NCI-H1694 (cell line): Measurements from ENCODE around the gene EXD2.
"Not testable (repeated sequence)": the region's sequence is repeated elsewhere in the genome, so short reads cannot be mapped to it uniquely, and the experiment has no call there.

Source experiments
- DNase-seq: peaks from one replicate; lab custom pipeline; 2025; lab: John Stamatoyannopoulos, UW

The EXD2 gene, protein sequence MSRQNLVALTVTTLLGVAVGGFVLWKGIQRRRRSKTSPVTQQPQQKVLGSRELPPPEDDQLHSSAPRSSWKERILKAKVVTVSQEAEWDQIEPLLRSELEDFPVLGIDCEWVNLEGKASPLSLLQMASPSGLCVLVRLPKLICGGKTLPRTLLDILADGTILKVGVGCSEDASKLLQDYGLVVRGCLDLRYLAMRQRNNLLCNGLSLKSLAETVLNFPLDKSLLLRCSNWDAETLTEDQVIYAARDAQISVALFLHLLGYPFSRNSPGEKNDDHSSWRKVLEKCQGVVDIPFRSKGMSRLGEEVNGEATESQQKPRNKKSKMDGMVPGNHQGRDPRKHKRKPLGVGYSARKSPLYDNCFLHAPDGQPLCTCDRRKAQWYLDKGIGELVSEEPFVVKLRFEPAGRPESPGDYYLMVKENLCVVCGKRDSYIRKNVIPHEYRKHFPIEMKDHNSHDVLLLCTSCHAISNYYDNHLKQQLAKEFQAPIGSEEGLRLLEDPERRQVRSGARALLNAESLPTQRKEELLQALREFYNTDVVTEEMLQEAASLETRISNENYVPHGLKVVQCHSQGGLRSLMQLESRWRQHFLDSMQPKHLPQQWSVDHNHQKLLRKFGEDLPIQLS

DNA sequence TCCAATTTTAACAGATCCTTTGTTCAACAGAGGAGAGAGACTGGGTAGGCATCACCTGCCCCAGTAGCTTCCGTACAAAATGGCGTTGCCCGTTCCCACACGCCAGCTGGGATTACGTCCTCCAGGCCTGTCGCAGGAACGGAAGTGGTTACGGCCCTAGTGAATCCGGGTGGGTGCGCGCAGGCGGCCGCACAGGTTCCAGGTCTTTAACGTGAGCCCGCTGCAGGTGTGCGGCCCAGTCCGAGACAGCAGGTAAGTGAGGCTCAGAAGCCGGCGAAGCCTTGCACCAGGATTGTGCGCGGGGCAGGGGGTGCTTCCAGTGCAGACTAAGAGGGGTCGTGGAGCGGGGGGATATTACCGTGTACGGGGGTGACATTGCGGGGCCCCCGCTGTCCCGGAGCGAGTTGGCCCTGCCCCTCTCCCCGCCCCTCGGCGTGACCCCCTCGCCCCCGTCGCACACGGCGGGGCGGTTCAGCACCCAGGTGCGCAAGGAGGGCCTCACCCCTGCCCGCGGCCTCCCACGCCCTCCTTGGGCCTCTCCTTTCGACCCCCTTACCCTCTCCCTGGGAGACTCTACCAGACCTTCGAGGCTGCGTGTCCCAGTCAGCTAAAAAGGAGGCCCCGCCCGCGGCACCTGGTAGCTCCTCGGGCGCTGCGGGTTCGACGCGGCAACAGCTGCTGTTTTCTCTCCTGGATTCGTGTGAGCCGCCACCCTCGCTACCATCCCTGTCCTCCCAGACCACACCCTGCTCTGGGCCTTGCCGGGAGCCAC, at the start of gene EXD2:
TSS of gene EXD2 (plus strand) at position 159 of the 772 bp plus-strand sequence. CDS start 17,973 bp downstream, outside the sequence.
- peak; percentile 94 for DNase-seq

DNA sequence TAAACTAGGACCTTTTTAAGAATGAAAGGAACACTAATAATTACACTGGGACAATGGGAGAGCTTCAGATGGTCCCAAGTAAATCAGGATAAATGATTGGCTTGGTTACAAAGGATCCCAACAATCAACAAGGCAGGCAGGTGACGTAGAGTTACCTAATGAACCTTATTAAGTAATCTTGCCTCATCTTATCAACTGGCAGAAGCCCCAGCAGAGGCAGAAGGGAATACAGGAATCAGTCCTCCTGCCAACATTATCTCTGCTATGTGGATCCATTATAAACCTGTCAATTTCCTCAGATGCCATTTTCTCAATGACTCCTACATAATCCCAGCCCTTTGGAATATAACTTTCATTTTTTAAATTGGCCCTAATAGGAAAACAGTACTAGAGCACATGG, 49.7 kb upstream of the EXD2 start:
- no peak for DNase-seq

DNA sequence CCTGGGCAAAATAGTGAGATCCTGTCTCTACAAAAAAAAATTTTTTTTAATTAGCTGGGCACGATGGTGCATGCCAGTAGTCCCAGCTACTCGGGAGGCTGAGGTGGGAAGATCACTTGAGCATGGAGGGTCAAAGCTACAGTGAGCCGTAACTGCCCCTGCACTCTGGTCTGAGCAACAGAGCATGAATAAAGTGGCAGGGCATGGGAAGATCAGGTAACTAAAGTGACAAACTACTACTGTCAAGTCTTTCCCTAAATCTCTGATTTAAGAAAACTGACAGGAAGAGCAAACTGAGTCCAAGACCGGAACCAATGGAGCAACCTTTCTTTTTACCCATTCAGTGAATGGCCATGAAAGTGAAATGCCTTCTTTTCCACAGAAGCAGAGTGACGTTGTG, 49.2 kb upstream of the EXD2 start:
- no peak for DNase-seq

DNA sequence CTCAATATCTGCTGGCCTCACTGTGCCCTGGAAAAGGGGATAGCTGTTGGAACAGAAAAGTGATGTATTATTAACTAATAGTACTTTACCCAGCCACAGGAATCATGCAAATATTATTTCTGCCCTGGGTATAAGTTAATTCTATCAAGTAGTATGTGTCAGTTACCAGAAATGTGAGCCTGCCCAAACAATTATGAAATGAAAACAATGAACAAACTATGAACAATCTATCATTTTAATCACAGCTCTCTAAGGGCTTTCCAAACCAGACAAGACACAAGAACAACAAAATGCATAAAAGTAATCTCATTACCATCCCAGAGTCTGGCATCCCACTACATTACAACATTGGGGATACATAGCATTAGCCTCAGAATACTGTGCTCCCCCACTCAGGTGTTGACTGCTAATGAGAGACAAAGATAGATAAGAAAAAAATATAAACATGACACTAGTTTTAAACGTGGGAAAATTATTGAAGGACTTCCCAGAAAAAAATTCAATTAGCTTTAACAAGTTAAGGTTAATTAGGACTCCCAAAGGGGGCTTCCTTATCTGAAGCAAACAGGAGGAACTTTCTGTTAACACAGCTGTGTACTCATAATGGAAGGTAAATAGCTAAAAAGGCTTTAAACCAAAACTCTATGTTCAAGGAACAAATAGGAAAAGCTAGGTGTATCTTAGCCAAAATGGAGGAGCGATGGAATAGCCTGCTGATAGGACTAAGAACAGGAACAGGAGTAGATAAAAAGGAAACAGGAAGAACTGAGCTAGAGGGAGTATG, 41.6 kb upstream of the EXD2 start:
- no peak for DNase-seq

DNA sequence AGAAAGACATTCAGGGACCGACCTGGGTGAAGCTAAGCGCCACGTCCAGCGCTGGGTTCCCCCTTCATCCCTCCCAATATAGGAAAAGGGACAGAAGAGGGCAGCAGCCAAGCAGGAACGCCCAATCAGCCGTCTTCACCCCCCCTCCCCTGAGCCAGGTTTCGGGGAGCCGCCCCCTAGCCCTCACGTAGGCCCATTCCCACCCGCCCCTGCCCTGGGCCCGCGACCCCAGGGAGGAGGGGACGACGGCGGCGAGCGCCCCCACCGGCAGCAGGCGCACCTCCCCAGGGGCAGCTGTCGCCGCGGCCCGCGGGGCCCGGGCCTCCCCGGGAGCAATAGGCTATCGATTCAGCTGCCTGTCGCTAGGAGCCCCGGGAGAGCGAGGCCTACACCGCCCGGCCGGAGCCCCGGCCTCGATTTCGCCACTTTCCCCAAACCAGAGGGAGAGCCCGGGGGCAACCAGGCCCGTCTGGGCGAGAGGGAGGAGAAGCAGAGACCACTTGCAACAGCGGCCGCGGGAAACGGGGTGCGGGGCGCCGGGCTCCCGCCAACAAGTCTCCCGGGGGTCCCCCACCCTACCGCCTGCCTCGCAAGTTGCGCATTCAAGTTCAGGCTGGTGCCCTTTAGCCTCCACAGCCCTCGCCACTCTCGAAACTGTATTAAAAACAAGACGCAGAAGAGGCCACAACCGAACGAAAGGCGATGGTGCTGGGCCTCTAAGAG, 39.7 kb upstream of the EXD2 start:
- DNase-seq = peak; percentile 59

DNA sequence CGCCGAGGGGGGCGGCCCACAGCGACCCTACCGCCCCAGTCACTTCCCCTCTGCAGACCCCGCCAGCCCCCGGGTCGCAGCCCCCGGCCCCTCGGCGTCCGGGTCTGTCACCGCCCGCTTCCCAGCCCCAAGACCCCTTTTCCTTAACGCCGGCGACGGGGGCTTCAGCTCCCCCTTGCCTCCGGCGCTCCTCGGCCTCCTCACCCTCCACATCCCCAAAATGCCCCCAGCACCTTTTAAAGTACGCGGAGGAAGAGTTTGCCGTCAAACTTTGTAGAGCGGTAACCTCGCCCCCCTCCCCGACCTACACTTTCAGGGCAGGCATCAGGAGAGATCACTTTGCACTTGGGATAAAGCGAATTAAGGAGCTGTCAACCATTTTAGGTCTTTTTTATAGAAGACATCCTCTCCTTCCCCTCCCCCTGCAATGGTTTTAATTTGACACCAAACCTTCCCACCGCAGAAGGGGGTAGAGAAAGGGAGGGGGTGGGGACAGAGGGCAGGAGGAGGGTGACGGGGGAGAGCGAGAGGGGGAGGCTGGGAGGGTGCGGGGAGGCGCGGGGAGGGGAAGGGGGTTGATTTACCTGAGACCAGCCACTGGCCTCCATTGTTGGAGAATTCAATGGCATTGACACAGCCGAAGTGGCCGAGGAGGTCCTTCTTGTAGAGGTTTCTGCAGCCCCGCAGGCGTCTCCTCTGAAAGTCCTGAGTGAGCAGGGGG, 39.0 kb upstream of the EXD2 start:
- DNase-seq = peak; percentile 34

DNA sequence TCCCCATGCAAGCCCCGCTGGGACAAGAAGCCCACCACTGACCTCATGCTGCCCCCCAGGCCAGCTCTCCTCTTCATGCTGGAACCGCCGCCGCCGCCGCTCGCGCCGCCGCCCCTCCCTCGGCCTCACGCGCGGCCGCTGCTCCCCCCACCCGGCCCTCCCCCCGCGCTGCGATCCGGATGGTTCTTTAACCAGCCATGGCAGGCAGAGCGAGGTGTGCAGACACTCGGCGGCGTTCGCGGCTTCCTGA, 38.5 kb upstream of the EXD2 start, which contains the start of gene DCAF5:
TSS of gene DCAF5 (minus strand) at position 218 of the 250 bp plus-strand sequence. CDS start at position 77, 141 bp downstream.
- DNase-seq = peak; percentile 89

DNA sequence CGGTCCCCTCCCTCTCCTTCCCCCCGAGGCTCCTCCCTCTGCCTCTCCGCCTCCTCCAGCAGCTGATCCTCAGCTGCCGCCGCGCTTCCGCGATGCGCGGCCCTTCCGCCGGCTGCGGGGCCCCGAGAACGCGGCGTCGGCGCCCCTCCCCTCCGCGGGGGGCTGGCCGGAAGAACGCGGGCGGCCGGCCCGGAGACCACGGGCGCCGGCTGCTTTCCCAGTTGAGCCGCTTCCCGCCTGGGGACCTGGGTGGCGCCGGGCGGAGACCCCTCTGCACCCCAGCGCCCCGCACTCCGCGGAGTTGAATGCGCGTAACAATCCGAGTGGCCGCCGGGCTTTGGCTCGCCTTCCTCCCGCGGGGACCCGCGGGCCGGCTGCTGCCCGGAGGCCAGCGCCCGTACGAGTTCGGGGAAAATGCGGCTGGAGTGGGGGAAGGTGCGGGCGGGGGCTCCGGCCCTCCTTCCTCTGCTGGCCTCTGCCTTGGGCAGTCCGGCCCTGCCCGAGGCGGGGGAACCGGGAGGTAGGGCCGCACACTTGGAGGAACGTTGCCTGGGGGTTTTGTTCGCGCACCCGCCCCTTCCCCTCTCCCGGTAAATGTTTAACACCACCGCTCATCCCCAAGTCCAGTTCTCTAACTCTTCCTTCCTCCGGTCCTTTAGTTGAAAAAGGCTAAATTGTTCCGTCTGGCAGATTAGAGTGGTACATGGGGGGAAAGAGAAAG, 38.0 kb upstream of the EXD2 start:
- no peak for DNase-seq

DNA sequence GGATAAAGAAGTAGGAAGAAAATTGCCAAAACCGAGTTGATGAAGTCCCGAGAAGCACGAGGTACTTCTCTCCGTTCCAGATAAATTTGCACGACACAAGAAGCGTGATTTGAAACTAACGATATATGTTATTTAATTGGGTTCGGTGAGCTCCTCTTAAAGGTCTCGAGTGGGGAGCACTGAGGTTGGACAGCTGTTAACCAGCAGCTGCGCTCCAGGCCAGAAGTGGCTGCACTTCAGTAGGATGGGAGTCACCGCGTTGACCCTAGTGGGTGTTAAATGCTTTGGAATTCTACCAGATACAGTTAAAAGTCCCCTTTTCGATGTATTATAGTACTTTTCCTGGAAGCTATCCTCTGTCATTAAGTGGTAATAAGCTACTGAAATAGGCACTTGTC, 37.4 kb upstream of the EXD2 start:
- no peak for DNase-seq

DNA sequence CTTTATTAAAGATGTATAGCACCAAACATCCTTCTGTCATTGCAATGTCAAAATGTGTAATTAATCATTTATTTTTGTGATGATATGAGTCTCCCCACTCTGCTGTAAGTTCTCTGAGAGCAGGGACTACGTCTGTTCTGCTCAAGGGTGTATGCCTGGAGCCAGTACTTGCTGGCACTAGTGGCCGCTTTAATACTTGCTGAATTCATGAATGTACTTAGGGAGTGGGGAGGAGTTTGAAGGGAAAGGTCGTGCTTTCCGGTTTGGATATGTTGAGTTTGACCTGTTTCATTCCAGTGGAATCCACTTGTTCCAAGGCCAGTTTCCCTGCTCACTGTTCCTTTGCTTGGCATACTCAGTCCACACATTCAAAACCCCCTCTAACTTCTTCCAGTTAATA, 36.5 kb upstream of the EXD2 start:
- DNase-seq = no peak

DNA sequence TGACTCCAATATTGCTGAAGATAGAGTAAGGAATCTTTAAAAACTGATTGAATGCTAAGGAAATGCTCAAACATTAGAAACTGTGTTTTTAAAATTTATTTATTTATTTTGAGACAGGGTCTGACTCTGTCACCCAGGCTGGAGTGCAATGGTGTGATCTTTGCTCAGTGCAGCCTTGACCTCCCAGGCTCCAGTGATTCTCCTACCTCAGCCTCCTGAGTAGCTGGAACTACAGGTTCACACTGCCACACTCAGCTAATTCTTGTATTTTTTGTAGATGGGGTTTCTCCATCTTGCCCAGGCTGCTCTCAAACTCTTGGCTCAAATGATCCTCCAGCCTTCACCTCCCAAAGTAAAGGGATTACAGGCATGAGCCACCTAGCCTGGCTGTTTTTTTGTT, 35.1 kb upstream of the EXD2 start:
- DNase-seq = no peak

DNA sequence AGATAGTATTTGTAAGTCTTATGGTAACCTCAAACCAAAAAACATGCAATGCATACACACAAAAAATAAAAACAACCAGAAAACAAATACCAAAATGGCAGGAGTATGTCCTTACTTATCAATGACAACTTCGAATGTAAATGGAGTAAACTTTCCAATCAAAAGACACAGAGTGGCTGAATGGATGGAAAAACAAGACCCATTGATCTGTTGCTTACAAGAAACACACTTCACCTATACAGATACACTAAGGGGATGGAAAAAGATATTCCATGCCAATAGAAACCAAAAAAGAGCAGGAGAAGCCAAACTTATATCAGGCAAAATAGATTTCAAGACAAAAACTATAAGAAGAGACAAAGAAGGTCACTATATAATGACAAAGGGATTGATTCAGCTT, 29.7 kb upstream of the EXD2 start:
- DNase-seq = no peak

DNA sequence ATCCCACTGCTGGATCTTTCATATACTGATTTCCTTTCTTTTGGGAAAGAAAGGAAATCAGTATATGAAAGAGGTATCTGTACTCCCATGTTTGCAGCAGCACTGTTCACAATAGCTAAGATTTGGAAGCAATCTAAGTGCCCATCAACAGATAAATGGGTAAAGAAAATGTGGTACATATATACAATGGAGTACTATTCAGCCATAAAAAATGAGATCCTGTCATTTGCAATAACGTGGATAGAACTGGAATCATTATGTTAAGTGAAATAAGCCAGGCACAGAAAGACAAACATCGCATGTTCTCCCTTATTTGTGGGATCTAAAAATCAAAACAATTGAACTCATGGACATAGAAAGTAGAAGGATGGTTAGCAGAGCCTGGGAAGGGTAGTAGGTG, 25.5 kb upstream of the EXD2 start:
- not testable (repeated sequence) for DNase-seq

DNA sequence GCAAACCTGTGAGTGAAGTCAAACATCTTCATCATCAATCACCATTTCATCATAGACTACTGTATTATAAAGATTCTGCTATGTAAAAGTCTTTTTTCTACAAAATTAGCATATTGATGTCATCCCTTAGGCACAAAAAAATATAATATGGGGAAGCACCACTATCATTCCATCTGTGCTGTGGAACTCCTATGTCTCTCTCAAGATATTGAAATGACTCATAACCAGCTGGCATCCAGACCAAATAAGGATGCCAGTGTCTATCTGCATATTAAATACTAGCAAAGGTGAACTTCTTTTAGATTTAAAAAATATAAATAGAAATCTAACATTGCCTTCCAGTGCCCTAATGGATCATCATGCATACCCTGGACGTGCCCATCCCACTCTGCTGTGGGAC, 20.5 kb upstream of the EXD2 start:
- DNase-seq = no peak

DNA sequence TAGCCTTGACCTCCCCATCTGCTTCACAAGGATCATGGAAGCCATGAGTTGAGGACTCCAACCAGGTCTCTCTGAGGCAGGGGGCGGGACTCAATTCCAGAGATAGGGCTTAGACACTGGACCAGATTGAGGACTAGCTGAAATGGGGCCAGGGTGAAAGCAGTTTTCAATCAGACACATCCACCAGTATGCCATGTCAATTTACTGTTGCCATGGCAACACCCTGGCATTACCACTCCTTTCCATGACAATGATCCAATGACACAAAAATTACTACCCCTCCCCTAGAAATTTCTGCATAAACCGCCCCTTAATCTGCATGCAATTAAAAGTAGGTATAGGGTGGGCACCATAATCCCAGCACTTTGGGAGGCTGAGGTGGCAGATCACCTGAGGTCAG, 19.7 kb upstream of the EXD2 start:
- DNase-seq = no peak

DNA sequence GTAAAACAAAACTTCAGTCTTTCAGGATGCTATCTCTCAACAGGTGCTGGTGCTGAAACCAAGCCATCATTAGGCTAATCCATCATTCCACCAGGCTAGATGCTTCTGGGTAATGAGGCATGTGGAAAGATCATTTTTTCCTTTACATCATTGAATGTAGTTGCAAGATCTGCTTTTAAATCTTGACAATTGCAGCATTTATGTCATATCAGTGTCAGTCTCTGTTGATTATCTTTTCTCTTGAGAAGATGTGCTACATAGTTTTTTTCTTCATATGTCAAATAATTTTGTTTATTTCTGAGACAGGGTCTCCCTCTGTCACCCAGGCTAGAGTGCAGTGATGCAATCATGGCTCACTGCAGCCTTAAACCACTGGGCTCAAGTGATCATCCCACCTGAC, 16.2 kb upstream of the EXD2 start:
- no peak for DNase-seq

DNA sequence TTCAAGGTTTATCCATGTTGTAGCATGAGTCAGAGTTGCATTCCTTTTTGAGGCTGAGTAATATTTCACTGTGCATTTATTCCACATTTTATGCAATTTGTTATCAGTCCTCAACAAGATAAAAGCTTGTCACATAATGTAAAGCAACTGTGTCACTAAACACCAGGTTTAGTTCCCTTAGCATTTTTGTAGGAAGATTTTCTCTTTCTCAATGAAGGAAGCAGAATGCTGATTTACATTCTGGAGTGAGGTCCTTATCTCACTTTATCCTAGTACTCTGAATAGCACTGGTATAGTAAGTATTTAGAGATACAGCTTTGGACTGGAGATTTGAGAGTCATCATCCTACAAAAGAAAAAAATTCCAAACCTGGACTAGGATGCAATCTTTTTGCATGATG, 9.8 kb upstream of the EXD2 start:
- DNase-seq = no peak

DNA sequence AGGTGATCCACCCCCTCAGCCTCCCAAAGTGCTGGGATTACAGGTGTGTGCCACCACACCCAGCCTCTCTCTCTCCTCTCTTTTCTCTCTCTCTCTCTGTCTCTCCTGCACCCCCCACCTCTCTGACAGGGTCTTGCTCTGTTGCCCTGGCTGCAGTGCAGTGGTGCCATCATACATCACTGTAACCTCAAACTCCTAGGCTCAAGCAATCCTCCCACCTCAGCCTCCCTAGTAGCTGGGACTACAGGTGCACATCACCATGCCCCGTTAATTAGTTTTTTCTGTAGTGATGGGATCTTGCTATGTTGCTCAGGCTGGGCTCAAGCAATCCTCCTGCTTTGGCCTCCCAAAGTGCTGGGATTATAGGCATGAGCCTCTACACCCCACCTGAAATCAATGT, 8.7 kb upstream of the EXD2 start:
- DNase-seq = not testable (repeated sequence)

DNA sequence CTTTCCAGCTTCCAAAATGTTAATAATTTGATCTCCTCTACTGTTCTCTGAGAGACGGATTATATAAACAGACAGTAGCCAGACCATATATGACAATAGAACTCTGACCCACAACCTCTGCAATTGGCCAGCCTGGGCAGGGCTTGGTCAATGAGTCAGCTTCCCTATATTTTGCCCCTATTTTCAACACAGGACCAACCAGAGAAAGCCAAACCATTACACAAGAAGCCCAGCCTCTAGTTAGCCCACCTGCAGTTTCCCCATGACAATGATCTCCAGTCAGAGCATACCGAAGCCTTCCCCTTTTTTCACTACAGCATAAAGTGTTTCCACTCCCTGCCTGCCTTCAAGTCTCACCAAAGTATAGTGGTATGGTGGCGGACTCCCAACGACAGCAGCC, 7.6 kb upstream of the EXD2 start:
- no peak for DNase-seq

DNA sequence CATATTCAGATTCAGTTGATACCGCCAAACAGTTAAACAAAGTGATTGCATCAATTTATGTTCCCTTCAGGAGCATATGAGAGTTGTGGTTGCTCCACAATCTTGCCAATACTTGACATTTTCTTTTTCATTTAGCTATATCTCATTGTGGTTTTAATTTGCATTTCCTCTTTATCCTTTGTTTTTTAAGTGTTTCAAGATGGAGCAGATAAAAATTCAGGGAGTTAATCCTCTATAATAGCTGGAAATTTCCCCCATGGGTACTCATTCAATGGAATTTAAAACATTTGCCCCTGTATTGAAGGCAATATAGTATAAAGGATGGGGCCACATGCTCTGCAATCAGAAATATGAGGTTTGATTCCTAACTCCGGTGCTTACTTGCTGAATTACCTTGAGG, 1.1 kb upstream of the EXD2 start:
- DNase-seq = no peak
